ENCODE data around the gene TTC9. TPM values are rescaled to one million over a fixed set of nuclear protein-coding genes. Genes with fewer than 3 reads are reported as not detected.
"Not testable (repeated sequence)": the region's sequence is repeated elsewhere in the genome, so short reads cannot be mapped to it uniquely, and the experiment has no call there.

The TTC9 gene
- total RNA-seq, 1 experiment from 2014 or later: 0.05 TPM

DNA sequence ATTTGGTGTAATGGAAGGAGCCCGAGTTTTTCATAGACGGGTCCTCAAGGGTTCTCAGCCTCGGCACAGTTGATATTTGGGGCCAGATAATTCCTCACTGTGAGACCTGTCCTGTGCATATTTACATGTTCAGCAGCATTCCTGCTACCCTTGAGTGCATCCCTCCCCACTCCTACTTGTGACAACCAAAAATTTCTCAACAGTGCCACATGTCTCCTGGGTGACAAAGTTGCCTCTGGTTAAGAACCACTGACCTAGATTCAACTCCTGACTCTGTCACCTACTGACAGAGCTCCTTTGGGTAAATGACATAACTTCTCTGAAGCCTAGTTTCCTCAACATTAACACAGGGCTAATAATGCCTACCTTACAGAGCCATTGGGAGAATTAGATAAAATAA, 60.4 kb downstream of the TTC9 start:
- in situ Hi-C loops (cut with HindIII; ENCODE audit: low pct_unique_long_range_greater_than_20kb, low sequenced_read_pairs): no loop called here
- no peak for DNase-seq (ENCODE audit: low read depth, low spot score)

DNA sequence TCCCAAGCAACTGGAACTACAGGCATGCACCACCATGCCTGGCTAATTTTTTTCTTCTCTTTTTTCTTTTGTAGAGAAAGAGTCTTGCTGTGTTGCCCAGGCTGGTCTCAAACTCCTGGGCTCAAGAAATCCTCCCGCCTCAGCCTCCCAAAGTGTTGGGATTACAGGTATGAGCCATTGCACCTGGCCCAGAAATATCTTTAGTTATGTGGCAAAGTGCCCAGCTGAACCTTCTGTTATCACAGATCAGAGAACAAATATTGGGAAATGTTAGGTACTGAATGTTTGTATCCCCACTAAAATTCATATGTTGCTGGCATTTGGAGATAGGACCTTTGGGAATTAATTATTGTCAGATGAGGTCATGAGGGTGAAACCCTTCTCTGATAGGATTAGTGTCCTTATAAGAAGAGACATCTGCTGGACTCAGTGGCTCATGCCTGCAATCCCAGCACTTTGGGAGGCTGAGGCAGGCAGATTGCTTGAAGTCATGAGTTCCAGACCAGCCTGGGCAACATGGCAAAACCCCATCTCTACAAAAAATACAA, 62.0 kb downstream of the TTC9 start:
- in situ Hi-C loops (cut with HindIII; ENCODE audit: low pct_unique_long_range_greater_than_20kb, low sequenced_read_pairs); DNase-seq (ENCODE audit: low read depth, low spot score): not testable (repeated sequence)

DNA sequence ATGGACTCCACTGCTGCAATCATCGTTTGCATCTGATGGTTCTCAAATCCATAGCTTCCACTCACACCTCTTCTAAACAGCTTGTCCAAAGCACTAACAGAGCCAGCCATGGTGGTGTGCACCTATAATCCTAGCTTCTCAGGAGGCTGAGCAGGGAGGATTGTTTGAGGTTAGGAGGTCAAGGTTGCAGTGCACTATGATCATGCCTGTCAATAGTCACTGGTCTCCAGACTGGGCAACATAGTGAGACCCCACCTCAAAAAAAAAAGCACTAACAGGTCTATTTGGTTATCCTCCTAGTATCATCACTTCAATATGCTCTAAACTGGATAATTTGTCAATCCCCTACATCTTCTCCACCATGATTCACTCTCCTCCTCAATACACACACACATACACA, 63.2 kb downstream of the TTC9 start:
- in situ Hi-C loops (cut with HindIII; ENCODE audit: low pct_unique_long_range_greater_than_20kb, low sequenced_read_pairs): no loop called here
- no peak for DNase-seq (ENCODE audit: low read depth, low spot score)

DNA sequence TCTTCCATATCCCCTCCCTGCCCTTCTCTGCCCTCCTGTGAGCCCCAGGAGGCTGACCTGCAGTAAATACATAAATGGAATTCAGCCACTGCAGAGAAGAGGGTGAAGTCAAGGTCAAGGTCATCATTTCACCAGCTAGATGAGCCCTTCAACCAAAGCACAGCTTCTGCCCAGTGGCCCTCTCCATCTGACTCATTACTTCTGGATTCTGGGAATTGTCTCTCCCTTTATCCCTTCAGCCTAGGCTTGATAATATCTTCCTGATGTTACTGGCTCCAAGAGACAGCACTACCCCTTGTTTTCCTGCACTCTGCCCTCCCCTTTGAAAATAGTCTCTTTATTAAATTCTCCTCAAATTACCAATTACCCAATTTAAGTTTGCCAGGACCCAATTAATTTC, 64.5 kb downstream of the TTC9 start:
- DNase-seq (ENCODE audit: low read depth, low spot score): no peak
- in situ Hi-C loops (cut with HindIII; ENCODE audit: low pct_unique_long_range_greater_than_20kb, low sequenced_read_pairs): no loop called here

DNA sequence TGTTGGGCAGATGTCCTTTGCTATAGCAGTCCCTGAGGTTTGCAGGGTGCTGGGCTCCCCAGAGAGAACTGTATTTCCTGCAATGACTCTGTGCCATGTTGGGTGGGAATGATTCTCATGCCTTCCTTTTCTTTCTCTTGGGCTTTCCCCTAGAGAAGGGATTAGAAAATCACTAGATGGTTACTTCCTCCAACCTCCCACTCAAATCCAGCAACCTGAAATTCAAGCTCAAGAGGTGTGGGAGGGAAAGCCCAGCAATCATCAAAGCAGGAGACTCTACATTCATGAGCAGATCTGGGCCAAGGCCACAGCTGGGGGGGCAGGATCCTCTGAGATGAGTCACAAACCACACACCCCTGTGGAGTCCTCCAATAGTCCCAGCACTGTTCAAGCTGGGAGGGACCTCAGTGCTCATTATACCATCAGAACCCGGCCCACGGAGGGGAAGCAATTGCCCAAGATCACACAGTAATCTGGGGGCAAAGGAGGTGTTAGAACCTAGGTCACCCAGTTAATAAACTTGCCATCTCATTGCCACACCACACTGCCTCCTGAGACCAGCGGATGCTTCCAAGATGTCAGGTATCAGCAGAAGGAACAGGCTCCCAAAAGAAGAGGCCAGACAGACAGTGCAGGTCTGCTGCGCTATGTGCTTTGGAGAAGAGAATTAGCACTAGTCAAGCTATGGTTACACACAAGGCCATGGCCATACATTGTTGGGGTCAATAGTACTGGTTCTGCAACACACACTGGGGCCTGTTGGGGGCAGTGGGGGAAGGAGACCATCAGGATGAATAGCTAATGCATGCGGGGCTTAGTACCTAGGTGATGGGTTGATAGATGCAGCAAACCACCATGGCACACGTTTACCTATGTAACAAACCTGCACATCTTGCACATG, 65.7 kb downstream of the TTC9 start:
- in situ Hi-C loops (cut with HindIII; ENCODE audit: low pct_unique_long_range_greater_than_20kb, low sequenced_read_pairs): no loop called here
- no peak for DNase-seq (ENCODE audit: low read depth, low spot score)

DNA sequence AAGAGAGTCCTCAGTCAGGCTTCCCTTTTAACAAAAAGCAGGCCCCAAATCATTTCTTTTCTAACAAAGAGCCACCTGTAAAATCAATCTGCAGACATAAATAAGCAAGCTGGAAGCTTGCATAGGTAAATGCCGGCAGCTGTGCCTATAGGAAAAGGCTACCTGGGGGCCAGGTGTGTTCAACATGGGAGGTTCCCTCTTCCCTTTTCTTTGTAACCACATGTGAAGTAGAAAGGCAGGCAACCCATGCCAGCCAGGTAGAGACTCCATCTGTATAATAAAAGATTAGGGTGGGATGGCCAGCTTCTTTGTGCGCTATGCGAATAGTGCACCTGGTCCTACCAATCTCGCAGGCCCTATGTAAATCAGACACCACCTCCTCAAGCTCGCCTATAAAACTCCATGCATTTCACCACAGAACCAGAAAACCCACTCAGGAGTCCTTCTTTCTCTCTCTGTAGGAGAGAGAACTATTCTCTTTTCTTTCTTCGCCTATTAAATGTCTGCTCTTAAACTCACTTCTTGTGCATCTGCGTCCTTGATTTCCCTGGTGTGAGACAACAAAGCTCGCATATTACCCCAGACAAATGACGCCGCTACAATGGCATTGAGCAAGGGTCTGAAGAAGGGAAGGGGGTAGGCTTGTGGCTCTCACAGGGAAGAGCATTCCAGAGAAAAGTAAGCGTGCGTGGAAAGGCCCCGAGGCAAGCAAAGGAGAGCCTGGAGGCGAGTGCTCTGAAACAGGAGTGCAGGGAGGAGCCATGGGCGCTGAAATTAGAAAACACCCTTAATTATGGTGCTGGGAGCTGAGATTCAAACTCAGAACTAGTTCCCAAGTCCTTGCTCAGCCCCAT, 67.2 kb downstream of the TTC9 start:
- in situ Hi-C loops (cut with HindIII; ENCODE audit: low pct_unique_long_range_greater_than_20kb, low sequenced_read_pairs): no loop called here
- DNase-seq (ENCODE audit: low read depth, low spot score): no peak

DNA sequence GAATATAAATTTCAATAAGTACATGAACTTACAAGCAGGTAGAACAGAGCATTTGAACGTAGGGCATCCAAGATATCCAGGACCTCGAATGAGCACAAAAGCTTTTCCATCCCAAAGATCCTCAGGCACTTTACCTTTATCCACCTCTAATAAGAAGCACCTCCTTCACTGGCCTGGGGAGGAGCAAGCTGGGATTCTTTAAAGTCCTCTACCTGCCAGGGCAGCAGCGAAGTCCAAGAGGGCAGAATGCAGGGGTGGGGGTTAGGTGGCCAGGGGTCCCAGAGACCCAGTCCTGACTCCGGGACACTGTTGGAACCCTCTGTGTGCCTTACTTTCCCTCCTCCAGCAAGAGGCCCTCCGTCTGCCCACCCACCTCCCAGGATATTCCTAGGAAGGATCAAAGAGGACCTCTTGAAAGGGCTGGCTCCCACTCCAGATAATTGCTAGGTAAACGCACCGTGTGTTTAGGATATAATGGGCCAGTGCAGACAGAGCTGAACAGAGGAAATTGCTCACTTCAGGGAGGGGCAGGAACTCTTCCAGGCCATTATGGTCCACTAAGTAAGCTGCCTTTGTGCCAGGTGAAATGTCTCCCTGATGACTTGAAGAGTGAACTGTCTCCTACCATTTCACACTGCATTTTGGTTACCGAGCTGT, 68.1 kb downstream of the TTC9 start:
- in situ Hi-C loops (cut with HindIII; ENCODE audit: low pct_unique_long_range_greater_than_20kb, low sequenced_read_pairs): no loop called here
- no peak for DNase-seq (ENCODE audit: low read depth, low spot score)

DNA sequence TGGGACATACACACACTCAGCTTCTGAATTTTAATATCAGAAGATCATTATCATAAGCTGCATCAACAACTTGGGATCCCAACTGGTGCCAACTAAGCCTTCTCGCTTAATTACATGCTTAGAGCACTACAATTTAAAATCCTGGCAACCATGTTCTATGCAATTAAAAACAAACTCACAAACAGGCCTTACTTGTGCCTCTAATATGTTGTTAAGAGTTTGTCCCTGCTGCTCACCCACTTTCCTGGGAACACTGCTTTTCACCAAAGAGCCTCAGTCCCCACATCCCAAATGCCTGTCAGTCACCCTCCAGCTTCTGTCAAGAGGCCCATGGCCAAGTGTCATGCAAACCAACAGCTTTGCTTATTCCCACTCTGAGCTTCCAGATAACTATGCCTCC, 69.7 kb downstream of the TTC9 start:
- DNase-seq (ENCODE audit: low read depth, low spot score): no peak
- in situ Hi-C loops (cut with HindIII; ENCODE audit: low pct_unique_long_range_greater_than_20kb, low sequenced_read_pairs): no loop called here

DNA sequence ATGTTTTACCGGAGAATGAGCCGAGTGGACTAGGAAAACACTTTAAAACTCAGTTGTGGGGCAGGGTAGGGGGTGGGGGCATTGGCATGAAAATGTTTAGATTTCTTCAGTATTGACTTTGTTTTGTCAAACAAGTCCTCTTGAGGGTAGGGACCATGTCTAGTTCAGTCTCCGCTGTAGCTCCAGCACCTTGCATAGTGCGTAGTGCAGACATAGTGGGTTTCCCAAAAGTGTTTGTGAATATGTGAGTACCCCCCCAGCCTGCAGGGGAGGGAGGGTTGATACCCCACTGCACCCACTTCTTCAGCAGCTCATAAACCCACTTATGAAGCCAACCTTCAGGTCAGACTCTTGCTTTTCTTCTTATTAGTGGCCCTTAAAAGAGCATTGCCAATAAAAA, 71.4 kb downstream of the TTC9 start:
- in situ Hi-C loops (cut with HindIII; ENCODE audit: low pct_unique_long_range_greater_than_20kb, low sequenced_read_pairs): no loop called here
- no peak for DNase-seq (ENCODE audit: low read depth, low spot score)

DNA sequence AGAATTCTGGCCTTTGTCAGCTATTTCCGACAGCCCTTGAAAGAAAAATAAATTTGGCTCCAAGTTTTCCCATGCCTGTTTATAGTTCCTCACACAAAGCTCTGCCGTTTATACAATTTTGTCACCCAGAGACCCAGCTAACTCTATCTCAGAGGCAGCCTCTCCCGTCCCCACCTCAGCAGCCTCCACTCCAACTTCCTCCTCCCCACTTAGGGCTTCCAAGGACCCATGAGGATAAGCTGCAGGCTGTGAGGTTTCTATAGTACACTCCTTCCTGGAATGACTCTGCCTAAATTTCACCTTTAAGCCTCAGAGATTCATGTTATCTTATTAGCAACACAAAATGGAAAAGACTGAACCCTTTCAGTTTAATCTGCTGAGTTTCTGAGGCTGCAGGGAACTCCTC, 71.8 kb downstream of the TTC9 start:
- no peak for DNase-seq (ENCODE audit: low read depth, low spot score)
- in situ Hi-C loops (cut with HindIII; ENCODE audit: low pct_unique_long_range_greater_than_20kb, low sequenced_read_pairs): no loop called here

DNA sequence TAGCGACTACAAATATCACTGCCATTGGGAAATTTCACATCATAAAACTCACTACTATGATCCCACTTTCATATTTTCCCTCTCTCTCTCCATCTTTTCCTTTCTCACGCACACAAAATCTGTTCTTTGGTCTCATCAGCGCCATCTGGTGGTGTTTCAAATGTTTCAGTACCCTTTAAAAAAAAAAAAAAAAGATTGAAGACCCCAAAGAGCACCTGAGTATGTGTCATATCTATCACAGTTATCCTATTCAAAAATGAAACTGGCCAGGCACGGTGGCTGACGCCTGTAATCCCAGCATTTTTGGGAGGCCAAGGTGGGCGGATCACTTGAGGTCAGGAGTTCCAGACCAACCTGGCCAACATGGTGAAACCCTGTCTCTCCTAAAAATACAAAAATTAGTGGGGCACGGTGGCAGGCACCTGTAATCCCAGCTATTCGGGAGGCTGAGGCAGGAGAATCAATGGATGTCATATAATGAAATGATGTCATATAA, 72.4 kb downstream of the TTC9 start:
- in situ Hi-C loops (cut with HindIII; ENCODE audit: low pct_unique_long_range_greater_than_20kb, low sequenced_read_pairs): no loop called here

DNA sequence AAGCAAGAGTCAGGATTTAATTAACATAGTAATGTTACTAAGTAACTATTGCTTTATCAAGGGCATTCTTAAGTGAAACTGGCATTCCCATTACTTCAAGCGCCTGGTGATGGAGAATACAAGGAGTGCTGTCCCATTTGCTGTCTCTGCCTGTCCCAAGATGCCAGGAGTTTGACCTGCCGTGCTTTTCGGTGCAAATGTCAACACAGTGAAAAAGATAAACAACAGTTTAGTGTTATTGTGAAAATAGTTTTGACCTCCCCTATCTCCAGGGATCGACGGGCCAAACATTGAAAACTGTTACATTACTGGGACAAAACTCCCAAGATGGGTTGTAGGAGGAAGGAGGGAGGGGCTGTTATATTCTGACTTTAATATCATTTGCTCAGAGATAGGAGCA, 74.8 kb downstream of the TTC9 start:
- DNase-seq (ENCODE audit: low read depth, low spot score): no peak
- in situ Hi-C loops (cut with HindIII; ENCODE audit: low pct_unique_long_range_greater_than_20kb, low sequenced_read_pairs): no loop called here

More for the DNA sequence above, 72.4 kb downstream of the TTC9 start:
- peak; percentile 82 for DNase-seq (ENCODE audit: low read depth, low spot score)

DNA sequence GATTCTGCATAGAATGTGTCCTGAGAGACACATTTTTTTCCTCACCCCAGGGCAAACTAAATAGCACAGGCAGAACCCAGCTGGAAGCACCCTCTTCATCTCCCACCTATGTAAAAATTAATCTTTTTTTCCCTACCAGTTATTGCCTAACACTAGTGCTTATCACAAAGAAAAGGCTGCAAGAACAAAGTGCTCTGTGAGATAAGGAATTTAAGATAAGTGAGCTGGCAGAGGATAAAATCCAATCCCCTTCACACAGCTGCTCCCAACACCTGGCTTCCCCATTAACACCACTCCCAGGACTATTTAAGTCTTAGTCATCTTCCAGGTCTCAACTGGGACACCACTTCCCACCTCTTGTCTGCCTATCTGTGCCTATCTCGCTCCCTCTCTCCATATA, 75.2 kb downstream of the TTC9 start:
- no peak for DNase-seq (ENCODE audit: low read depth, low spot score)
- in situ Hi-C loops (cut with HindIII; ENCODE audit: low pct_unique_long_range_greater_than_20kb, low sequenced_read_pairs): no loop called here

DNA sequence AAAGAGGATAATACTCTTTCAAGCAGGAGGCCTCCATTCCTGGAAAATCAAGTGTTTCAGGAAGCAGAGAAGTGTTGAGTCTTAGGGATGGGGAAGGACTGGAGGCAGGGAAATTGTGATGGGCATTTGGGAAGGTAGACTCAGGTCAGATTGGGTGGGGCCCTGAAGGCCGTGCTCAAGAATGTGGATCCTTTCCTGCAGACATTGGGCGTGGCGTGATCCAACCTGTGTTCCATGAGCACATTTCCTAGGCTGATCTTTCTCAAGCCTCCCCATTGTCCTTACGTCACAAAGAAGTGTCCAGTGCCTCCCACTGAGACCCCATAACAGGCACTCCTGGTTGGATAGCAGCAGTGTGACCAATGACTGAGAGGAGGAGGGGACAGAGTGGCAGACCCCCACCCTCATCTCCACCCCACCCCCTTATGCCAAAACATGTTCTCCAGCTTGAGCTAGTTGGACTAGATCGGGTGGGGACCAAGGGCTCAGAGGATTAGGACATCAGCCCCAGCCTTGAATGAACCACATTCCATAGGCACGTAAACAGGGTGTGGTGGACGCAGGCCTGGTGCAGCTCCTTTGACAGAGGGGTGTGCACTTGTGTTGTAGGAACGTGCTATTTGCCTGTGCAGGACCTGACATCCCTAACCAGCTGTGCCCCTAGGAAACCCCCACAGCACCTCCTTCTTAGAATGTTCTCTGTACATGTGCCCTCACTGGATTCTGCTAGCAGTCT, 76.8 kb downstream of the TTC9 start:
- DNase-seq (ENCODE audit: low read depth, low spot score): no peak
- in situ Hi-C loops (cut with HindIII; ENCODE audit: low pct_unique_long_range_greater_than_20kb, low sequenced_read_pairs): no loop called here

DNA sequence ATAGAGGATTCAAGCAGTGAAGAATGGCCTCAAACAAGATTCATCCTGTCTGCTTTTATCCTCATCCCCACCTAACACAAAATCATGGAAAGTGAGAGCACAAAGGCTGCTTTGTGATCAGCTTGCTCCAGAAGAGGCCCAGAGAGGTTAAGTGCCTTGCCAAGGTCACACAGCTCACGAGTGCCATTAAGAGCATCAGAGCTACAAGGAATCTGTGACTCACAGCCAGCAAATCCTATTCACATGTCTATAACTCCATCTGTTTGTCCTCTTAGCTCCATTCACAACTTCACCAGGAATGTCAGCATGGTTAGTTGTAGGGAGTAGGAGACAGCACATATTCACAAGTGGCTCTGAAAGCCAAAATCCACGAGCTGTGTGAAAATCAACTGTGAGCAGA, 79.8 kb downstream of the TTC9 start:
- in situ Hi-C loops (cut with HindIII; ENCODE audit: low pct_unique_long_range_greater_than_20kb, low sequenced_read_pairs): no loop called here
- peak; percentile 54 for DNase-seq (ENCODE audit: low read depth, low spot score)

DNA sequence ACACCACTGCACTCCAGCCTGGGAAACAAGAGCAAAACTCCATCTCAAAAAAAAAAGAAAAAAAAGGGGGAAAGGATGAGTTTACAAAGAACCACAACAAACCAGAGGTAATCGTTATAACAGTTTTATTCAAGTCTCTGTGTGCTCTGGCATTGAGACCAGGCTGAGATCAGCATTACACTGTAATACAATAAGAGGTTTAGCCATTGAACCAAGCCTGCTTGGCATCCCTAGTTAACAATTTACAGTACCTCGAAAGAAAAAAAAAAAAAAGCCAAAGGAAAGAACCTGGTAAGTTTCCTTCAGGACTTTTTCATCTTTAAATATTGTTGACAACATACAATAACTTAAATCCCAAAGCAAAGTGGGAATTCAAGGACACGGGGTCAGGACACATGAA, 80.7 kb downstream of the TTC9 start:
- no peak for DNase-seq (ENCODE audit: low read depth, low spot score)
- in situ Hi-C loops (cut with HindIII; ENCODE audit: low pct_unique_long_range_greater_than_20kb, low sequenced_read_pairs): no loop called here

DNA sequence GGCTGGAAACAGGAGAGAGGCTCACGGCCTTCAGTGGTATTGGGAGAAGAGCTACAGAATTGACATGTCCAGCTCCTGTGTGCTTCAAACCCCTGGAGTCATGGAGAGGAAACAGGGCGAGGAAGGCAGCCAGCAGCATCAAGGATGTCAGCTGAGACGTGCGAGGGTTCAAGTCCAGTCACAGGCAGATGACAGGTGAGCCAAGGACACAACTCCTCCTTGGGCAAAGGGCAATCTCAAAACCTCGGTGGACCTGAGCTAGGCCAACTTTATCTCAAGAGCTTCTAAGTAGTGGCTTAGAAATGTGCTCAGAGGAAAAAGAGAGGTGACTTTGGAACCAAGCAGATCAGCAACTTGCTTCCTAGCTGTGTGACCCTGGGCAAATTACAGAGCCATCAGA, 81.6 kb downstream of the TTC9 start:
- in situ Hi-C loops (cut with HindIII; ENCODE audit: low pct_unique_long_range_greater_than_20kb, low sequenced_read_pairs): no loop called here
- no peak for DNase-seq (ENCODE audit: low read depth, low spot score)
